B cell (primary cell): ENCODE measurements around the gene CT55. TPM values are rescaled to one million over a fixed set of nuclear protein-coding genes. Genes with fewer than 3 reads are reported as not detected.

ENCODE experiments used
- polyA plus RNA-seq: library from polyadenylated mRNA; depleted of rRNA; stranded (reverse); fragments of >200 nt; gene quantifications from 2 replicates; pipeline ENCODE4 v1.2.3, GENCODE V29; 2012
- total RNA-seq, 2 donors: library from RNA; stranded (reverse); fragments of 120-200 nt in 1 of 2; gene quantifications; 1 replicate in 1 of 2; 2 replicates in 1 of 2; pipeline versions ENCODE4 v1.2.3 to v1.2.4, GENCODE V29; 2013 to 2022

Gene CT55
- total and polyA plus RNA-seq, 2 donors (not counting 1 experiment from before 2014, with no cell fraction given) = not detected

Other genes with a start within 250 kb of the CT55 start
- gene SMIM10, start 180.4 kb downstream of the CT55 start, total RNA-seq = 0.37 and 1.0 TPM in 2 replicates
- 0.36 and 0.52 TPM in 2 replicates for gene SMIM10, start 180.4 kb downstream of the CT55 start, polyA plus RNA-seq
- gene RTL8B, start 148.9 kb downstream of the CT55 start, total RNA-seq = not detected in 2 replicates
- gene RTL8B, start 148.9 kb downstream of the CT55 start, polyA plus RNA-seq = not detected in 2 replicates
- gene RTL8C, start 139.0 kb downstream of the CT55 start, total RNA-seq = 22.2 and 23.0 TPM in 2 replicates
- gene RTL8C, start 139.0 kb downstream of the CT55 start, polyA plus RNA-seq = 10.6 and 19.7 TPM in 2 replicates
- gene RTL8A, start 119.3 kb downstream of the CT55 start, total RNA-seq = 9.4 and 9.9 TPM in 2 replicates
- gene RTL8A, start 119.3 kb downstream of the CT55 start, polyA plus RNA-seq = 10.6 and 17.5 TPM in 2 replicates
- 0.20 and 0.46 TPM in 2 replicates for gene SMIM10L2B, start 72.7 kb downstream of the CT55 start, total RNA-seq
- 0.12 and 0.16 TPM in 2 replicates for gene SMIM10L2B, start 72.7 kb downstream of the CT55 start, polyA plus RNA-seq
- not detected in 2 replicates for gene ETDB, start 50.9 kb downstream of the CT55 start, total RNA-seq
- gene ETDB, start 50.9 kb downstream of the CT55 start, polyA plus RNA-seq = not detected in 2 replicates
- gene ETDA, start 80.7 kb upstream of the CT55 start, total RNA-seq = not detected in 2 replicates
- not detected in 2 replicates for gene ETDA, start 80.7 kb upstream of the CT55 start, polyA plus RNA-seq
- not detected in 2 replicates for gene ETDC, start 138.1 kb upstream of the CT55 start, total RNA-seq
- gene ETDC, start 138.1 kb upstream of the CT55 start, polyA plus RNA-seq = not detected in 2 replicates
- gene ZNF75D, start 172.7 kb upstream of the CT55 start, total RNA-seq = 13.8 and 15.1 TPM in 2 replicates
- 7.5 and 9.4 TPM in 2 replicates for gene ZNF75D, start 172.7 kb upstream of the CT55 start, polyA plus RNA-seq
- gene ZNF449, start 173.4 kb upstream of the CT55 start, total RNA-seq = 4.4 and 5.1 TPM in 2 replicates
- gene ZNF449, start 173.4 kb upstream of the CT55 start, polyA plus RNA-seq = 1.1 and 1.2 TPM in 2 replicates